T-cell (primary cell): ENCODE data around the gene LPIN1. TPM values are rescaled to one million over a fixed set of nuclear protein-coding genes. Genes with fewer than 3 reads are reported as not detected.

Experiments used
- ATAC-seq, 4 experiments: fragments of 200-7000 bp in 3 of 4; fragments of 150-1000 bp in 1 of 4; cut with Tn5 transposase; replicated peaks in 1 of 4; 1 replicate in 3 of 4; 2 replicates in 1 of 4; pipeline ENCODE4 v1.10.0; 2021; ENCODE audit warnings: moderate library complexity in 3 of 4, mild to moderate bottlenecking in 2 of 4, moderate number of reproducible peaks in 1 of 4
- CTCF ChIA-PET, 2 donors: fragments of 300-600 bp; sonication (Branson Sonifier 250); formaldehyde crosslinking; loops; one replicate each; lab custom pipeline; 2022; ENCODE audit warnings: antibody characterized with exemption in 2 of 2; lab: Charles Lee
- POLR2A ChIA-PET, 2 donors: fragments of 300-600 bp; sonication (Branson Sonifier 250); formaldehyde crosslinking; loops; one replicate each; lab custom pipeline; 2022; ENCODE audit warnings: antibody characterized with exemption in 2 of 2; lab: Charles Lee
- DNase-seq, 35 experiments: peaks; one replicate each; pipeline versions ENCODE4 v3.0.0 to v3.0.0-alpha.2; 2013 to 2023
- H3K27ac ChIP-seq: one replicate; pipeline ENCODE4 v1.5.1; 2013; ENCODE audit warnings: low read length
- H3K27me3 ChIP-seq, 2 experiments: replicated peaks in 1 of 2; 1 replicate in 1 of 2; 2 replicates in 1 of 2; pipeline versions ENCODE4 v1.6.1 to v1.7.0; 2013; ENCODE audit warnings: low read length in 1 of 2, mixed read lengths in 1 of 2; ENCODE audit not compliant: control insufficient read depth in 2 of 2, insufficient read depth in 2 of 2; ENCODE audit errors: extremely low read depth in 1 of 2
- H3K36me3 ChIP-seq, 2 donors: 1 replicate in 1 of 2; 2 replicates in 1 of 2; pipeline versions ENCODE4 v1.6.1 to v1.7.0; 2013; ENCODE audit warnings: low read length in 1 of 2; ENCODE audit not compliant: control insufficient read depth in 2 of 2, insufficient read depth in 1 of 2; ENCODE audit errors: extremely low read depth in 1 of 2
- H3K4me1 ChIP-seq, 2 experiments: 1 replicate in 1 of 2; 2 replicates in 1 of 2; pipeline versions ENCODE4 v1.6.1 to v1.7.0; 2013; ENCODE audit warnings: low read length in 2 of 2, mixed read lengths in 1 of 2; ENCODE audit not compliant: insufficient read depth in 2 of 2, control insufficient read depth in 1 of 2; ENCODE audit errors: extremely low read depth in 1 of 2
- H3K4me3 ChIP-seq, 2 donors: 1 replicate in 1 of 2; 2 replicates in 1 of 2; pipeline versions ENCODE4 v1.5.1 to v1.7.0; 2013; ENCODE audit warnings: mild to moderate bottlenecking in 2 of 2, low read length in 1 of 2, moderate library complexity in 1 of 2; ENCODE audit not compliant: control insufficient read depth in 1 of 2; ENCODE audit errors: extremely low read depth in 1 of 2
- H3K9me3 ChIP-seq: 2 replicates; pipeline ENCODE4 v1.7.0; 2013
- H3K27ac Mint-ChIP-seq, 2 donors: one replicate each; pipeline ENCODE4 v1.8.0; 2020 to 2021; ENCODE audit warnings: mild to moderate bottlenecking in 2 of 2, mixed read lengths in 2 of 2
- H3K27me3 Mint-ChIP-seq, 2 donors: one replicate each; pipeline ENCODE4 v1.8.0; 2021 to 2022; ENCODE audit warnings: mixed read lengths in 2 of 2
- H3K36me3 Mint-ChIP-seq: one replicate; pipeline ENCODE4 v1.8.0; 2021; ENCODE audit warnings: mixed read lengths
- H3K4me1 Mint-ChIP-seq, 3 donors: one replicate each; pipeline ENCODE4 v1.8.0; 2020 to 2022; ENCODE audit warnings: mixed read lengths in 3 of 3, mild to moderate bottlenecking in 1 of 3
- H3K4me3 Mint-ChIP-seq, 3 donors: one replicate each; pipeline ENCODE4 v1.8.0; 2020 to 2022; ENCODE audit warnings: mild to moderate bottlenecking in 3 of 3, mixed read lengths in 3 of 3, moderate library complexity in 3 of 3
- H3K9me3 Mint-ChIP-seq, 3 donors: one replicate each; pipeline ENCODE4 v1.8.0; 2020 to 2022; ENCODE audit warnings: mixed read lengths in 3 of 3
- WGBS: methylation state at CpG from one replicate; pipeline ENCODE4 v1.1.5; 2013; ENCODE audit warnings: missing lambda C conversion rate; ENCODE audit not compliant: insufficient coverage; 5-methylcytosine and 5-hydroxymethylcytosine counted together
- total RNA-seq, 35 experiments: library from RNA in 6 of 35; stranded (reverse) in 6 of 35; fragments of 120-200 nt in 1 of 35; gene quantifications; one replicate each; pipeline versions ENCODE4 v1.2.1 to v1.2.4 and lab custom pipeline; 2013 to 2026

Gene LPIN1
- total RNA-seq, 5 donors from 2014 or later (not counting 1 experiment from before 2014, with no cell fraction given) = 67.1 to 102 (median 88.0) TPM

DNA sequence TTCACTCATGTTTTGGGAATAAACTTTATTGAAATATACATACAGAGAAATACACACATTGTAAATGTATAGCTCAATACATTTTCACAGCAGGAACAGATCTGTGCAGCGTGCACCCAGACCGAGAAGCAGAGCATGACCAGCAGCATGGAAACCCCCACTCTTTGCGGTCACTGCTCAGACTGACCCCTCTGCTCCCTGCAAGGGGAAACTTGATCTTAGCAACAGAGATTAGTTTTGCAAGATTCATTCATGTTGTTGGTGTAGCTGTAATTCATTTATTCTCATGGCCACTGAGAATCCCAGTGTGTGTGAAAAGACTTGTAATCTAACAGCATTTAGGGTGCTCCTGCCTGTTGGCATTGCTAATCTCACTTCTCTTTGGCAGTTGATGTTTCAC lies 35.2 kb downstream of the LPIN1 start:
- no peak overlapping the region for H3K27ac Mint-ChIP-seq
- no peaks in the 10 kb centered on the region for H3K27me3 Mint-ChIP-seq
- Histone ChIP-seq H3K27me3 (no peaks in the 10 kb centered on the region), H3K27ac (no peak overlapping the region), H3K36me3 (peaks cover 12 to 76% of the 10 kb centered on the region in 2 donors), H3K9me3 (no peaks in the 10 kb centered on the region), H3K4me1 (peaks cover 0 to 18% of the 10 kb centered on the region in 2 experiments), H3K4me3 (no peak overlapping the region)
- ChIA-PET POLR2A (no interaction called here), CTCF (interaction anchor here (1.0 to 3.8 kb wide), 9 partner anchors 28 to 101 kb away, joined by 3 to 36 read pairs (median 13); no protein-coding TSS in a partner anchor)
- no peak for DNase-seq
- H3K36me3 Mint-ChIP-seq = peaks cover 62% of the 10 kb centered on the region
- H3K4me1 Mint-ChIP-seq = peaks cover 22 to 28% (median 24%) of the 10 kb centered on the region in 3 donors
- 97% methylated on average over 3 of the region's 3 CpGs for WGBS
- no peak overlapping the region for H3K4me3 Mint-ChIP-seq
- ATAC-seq = no peak
- no peaks in the 10 kb centered on the region for H3K9me3 Mint-ChIP-seq

DNA sequence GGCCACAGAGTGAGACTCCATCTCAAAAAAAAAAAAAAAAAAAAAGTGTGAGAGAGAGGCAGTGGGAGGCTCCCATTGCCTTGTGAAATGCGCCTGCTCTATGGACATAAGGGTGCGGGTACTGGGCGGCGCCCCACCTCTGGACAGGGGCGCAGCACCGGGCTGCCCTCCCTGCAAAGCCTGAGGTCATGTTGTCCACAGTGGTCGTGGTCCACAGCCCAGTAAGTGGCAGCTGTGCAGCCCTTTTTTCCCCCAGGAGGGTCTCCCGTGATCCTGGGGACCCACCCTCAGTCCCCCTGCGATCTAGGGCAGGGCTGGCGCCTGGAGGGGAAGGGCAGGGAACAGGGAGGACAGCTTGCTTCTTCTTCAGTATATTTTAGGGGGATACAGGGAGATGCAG lies 37.8 kb downstream of the LPIN1 start:
- ATAC-seq (peak in 1 of 4 experiments; percentile 12), DNase-seq (no peak)
- H3K4me1 Mint-ChIP-seq = peaks cover 3 to 8% (median 5%) of the 10 kb centered on the region in 3 donors
- CTCF ChIA-PET = interaction anchor here (0.5 to 3.3 kb wide), 12 partner anchors 9 to 759 kb away, joined by 3 to 22 read pairs (median 5); partner anchors contain the start of gene LPIN1 (in 1 of the 2)
- no peaks in the 10 kb centered on the region for H3K9me3 Mint-ChIP-seq
- no peak overlapping the region for H3K4me3 Mint-ChIP-seq
- POLR2A ChIA-PET = interaction anchor here in 1 of 2 donors (0.6 kb wide), 1 partner anchor 487 kb away, joined by 5 read pairs; no protein-coding TSS in a partner anchor
- H3K36me3 Mint-ChIP-seq = peaks cover 79% of the 10 kb centered on the region
- Histone ChIP-seq H3K36me3 (peaks cover 17 to 97% of the 10 kb centered on the region in 2 donors), H3K4me1 (peaks cover 0 to 3% of the 10 kb centered on the region in 2 experiments), H3K9me3 (no peaks in the 10 kb centered on the region), H3K27me3 (peaks cover 0 to 2% of the 10 kb centered on the region in 2 experiments), H3K4me3 (no peak overlapping the region), H3K27ac (no peak overlapping the region)
- no peaks in the 10 kb centered on the region for H3K27me3 Mint-ChIP-seq
- H3K27ac Mint-ChIP-seq = no peak overlapping the region
- 95% methylated on average over 7 of the region's 10 CpGs for WGBS

DNA sequence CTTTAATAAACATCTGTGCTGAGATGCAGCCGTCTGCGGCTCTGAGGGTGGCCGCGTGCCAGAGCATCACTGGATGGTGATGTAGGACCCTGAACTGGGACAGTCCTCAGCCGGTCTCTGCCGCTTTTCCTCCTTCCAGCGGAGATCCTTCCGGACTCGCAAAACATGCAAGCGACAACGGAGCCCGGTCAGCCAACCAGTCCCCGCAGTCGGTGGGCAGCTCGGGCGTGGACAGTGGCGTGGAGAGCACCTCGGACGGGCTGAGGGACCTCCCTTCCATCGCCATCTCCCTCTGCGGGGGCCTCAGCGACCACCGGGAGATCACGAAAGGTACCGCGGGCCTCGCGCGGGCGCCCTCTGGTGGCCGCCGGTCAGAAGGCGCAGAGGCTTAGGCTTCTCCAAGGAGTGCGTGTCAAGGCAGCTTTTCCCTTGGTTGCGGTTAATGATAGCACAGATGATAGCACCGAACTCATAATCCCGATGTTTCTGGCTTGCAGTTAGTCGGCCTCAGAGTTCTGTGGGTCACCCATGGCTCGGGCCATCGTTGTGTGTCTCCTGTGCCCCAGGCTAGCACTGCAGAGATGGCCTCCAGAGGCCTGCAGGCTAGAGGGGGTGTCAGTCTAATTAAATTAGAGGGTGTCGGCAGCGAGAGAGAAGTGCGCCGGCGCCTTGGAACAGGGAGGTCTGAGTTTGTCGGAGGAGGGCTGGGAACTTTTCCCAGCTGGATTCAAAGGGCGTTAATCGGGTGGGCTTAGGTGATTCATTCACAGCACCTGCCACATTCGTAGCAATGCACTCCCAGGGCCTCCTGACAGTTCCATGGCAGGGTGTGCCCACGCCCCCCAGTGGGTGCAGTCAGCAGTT lies 38.5 kb downstream of the LPIN1 start:
- H3K4me3 Mint-ChIP-seq = no peak overlapping the region
- Histone ChIP-seq H3K4me3 (no peak overlapping the region), H3K4me1 (no peaks in the 10 kb centered on the region), H3K9me3 (no peaks in the 10 kb centered on the region), H3K27ac (no peak overlapping the region), H3K27me3 (peaks cover 0 to 2% of the 10 kb centered on the region in 2 experiments), H3K36me3 (peaks cover 18 to 97% of the 10 kb centered on the region in 2 donors)
- ATAC-seq (peak; percentile 52 to 65 (median 56)), DNase-seq (peak in 30 of 35 experiments; percentile 10 to 66 (median 28))
- peak overlapping the region in 1 of 2 donors; percentile 34 for H3K27ac Mint-ChIP-seq
- CTCF ChIA-PET = interaction anchor here (0.5 to 3.3 kb wide), 13 partner anchors 10 to 390 kb away, joined by 3 to 22 read pairs (median 4); partner anchors contain the start of gene LPIN1 (in 1 of the 2)
- H3K4me1 Mint-ChIP-seq = peaks cover 0 to 7% (median 0%) of the 10 kb centered on the region in 3 donors
- H3K36me3 Mint-ChIP-seq = peaks cover 81% of the 10 kb centered on the region
- no peaks in the 10 kb centered on the region for H3K27me3 Mint-ChIP-seq
- WGBS = 68% methylated on average over 50 of the region's 50 CpGs
- POLR2A ChIA-PET = no interaction called here
- H3K9me3 Mint-ChIP-seq = no peaks in the 10 kb centered on the region

DNA sequence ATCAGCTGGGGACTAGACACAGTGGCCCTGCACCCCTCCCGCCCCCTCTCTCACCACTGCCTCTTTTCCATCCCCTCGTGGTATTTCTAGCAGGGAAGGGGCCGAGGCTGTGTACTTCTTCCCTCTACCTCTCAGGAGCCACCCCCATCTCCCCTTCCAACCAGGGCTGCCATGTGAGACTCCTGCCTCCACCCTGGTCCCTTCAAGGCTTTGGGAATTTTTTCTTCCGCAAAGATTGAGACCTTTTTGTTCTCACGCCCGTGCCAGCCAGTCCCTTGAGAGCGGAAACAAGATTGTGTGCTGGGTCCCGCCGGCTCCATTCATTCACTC lies 39.1 kb downstream of the LPIN1 start:
- ATAC-seq = no peak
- Mint-ChIP-seq H3K4me1 (peaks cover 0 to 7% (median 0%) of the 10 kb centered on the region in 3 donors), H3K4me3 (no peak overlapping the region), H3K36me3 (peaks cover 82% of the 10 kb centered on the region), H3K27me3 (no peaks in the 10 kb centered on the region), H3K9me3 (no peaks in the 10 kb centered on the region), H3K27ac (no peak overlapping the region)
- DNase-seq = no peak
- H3K4me3 ChIP-seq = no peak overlapping the region
- no peak overlapping the region for H3K27ac ChIP-seq
- H3K27me3 ChIP-seq = peaks cover 0 to 2% of the 10 kb centered on the region in 2 experiments
- peaks cover 17 to 97% of the 10 kb centered on the region in 2 donors for H3K36me3 ChIP-seq
- H3K4me1 ChIP-seq = no peaks in the 10 kb centered on the region
- ChIA-PET POLR2A (no interaction called here), CTCF (interaction anchor here (0.5 to 3.3 kb wide), 7 partner anchors 10 to 382 kb away, joined by 3 to 22 read pairs (median 4); no protein-coding TSS in a partner anchor)
- no peaks in the 10 kb centered on the region for H3K9me3 ChIP-seq
- 97% methylated on average over 7 of the region's 9 CpGs for WGBS

DNA sequence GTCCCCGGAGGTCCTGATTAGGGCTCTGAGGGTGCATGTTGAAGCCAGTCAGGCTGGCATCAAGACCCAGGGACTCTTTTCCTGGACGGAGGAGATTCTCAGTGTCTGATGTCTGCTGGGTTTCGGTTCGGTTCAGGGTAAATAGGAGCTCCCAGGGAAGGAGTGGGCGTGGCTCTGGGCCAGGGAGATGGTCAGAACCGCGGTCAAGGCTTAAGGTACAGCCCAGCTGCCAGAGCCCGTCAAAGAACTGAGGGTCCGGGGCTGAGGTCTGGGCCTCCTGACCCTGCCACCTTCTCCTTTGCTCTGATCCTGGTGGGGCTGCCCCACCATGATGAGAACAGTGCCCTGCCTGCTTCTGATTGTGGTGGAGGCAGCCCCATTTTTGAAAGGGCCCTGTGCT lies 39.8 kb downstream of the LPIN1 start:
- Mint-ChIP-seq H3K27me3 (no peaks in the 10 kb centered on the region), H3K27ac (no peak overlapping the region), H3K4me3 (no peak overlapping the region), H3K4me1 (peaks cover 0 to 7% (median 0%) of the 10 kb centered on the region in 3 donors), H3K9me3 (no peaks in the 10 kb centered on the region), H3K36me3 (peaks cover 82% of the 10 kb centered on the region)
- Histone ChIP-seq H3K9me3 (no peaks in the 10 kb centered on the region), H3K4me3 (no peak overlapping the region), H3K27ac (no peak overlapping the region), H3K36me3 (peaks cover 15 to 96% of the 10 kb centered on the region in 2 donors), H3K4me1 (no peaks in the 10 kb centered on the region), H3K27me3 (peaks cover 0 to 2% of the 10 kb centered on the region in 2 experiments)
- POLR2A ChIA-PET = no interaction called here
- DNase-seq (no peak), ATAC-seq (no peak)
- 94% methylated on average over 7 of the region's 9 CpGs for WGBS
- CTCF ChIA-PET = interaction anchor here (0.9 to 1.3 kb wide), 3 partner anchors 93 to 102 kb away, joined by 5 read pairs; no protein-coding TSS in a partner anchor

DNA sequence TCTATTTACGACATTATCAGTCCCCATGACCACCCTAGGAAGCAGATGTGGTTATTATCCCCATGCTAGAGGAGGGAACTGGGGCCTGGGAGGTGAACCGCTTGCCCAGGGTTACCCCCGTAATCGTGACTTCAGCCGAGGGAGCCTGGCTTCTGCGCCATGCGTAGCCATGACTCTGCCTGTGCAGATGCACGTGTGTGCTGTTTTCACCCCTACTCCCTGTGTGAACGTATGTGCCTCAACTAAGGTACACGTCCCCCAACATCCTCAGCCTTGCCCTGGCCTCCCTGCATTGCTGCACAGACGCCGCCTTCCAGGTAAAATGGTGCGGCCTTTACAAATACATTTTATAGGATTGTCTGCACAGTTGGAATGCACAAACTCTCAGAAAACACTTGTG lies 40.2 kb downstream of the LPIN1 start:
- POLR2A ChIA-PET = interaction anchor here in 1 of 2 donors (0.6 kb wide), 1 partner anchor 1215 kb away, joined by 7 read pairs; no protein-coding TSS in a partner anchor
- Histone ChIP-seq H3K9me3 (no peaks in the 10 kb centered on the region), H3K4me1 (no peaks in the 10 kb centered on the region), H3K36me3 (peaks cover 15 to 92% of the 10 kb centered on the region in 2 donors), H3K4me3 (no peak overlapping the region), H3K27ac (no peak overlapping the region), H3K27me3 (peaks cover 0 to 2% of the 10 kb centered on the region in 2 experiments)
- H3K9me3 Mint-ChIP-seq = no peaks in the 10 kb centered on the region
- H3K36me3 Mint-ChIP-seq = peaks cover 82% of the 10 kb centered on the region
- ATAC-seq (no peak), DNase-seq (no peak)
- H3K27ac Mint-ChIP-seq = no peak overlapping the region
- H3K27me3 Mint-ChIP-seq = no peaks in the 10 kb centered on the region
- 96% methylated on average over 12 of the region's 13 CpGs for WGBS
- H3K4me3 Mint-ChIP-seq = no peak overlapping the region
- CTCF ChIA-PET = interaction anchor here (0.6 to 1.2 kb wide), 10 partner anchors 42 to 506 kb away, joined by 3 to 8 read pairs (median 5); no protein-coding TSS in a partner anchor
- H3K4me1 Mint-ChIP-seq = peaks cover 0 to 7% (median 0%) of the 10 kb centered on the region in 3 donors
